HG03025 (cell line): Measurements from ENCODE around the gene TRAK1.

Experiments used
- ATAC-seq: cut with Tn5 transposase; IDR thresholded peaks from one replicate; pipeline ENCODE4 v1.9.1; 2021; ENCODE audit warnings: mild to moderate bottlenecking, moderate library complexity; ENCODE audit not compliant: unreplicated experiment, low FRiP score

TRAK1 gene

DNA sequence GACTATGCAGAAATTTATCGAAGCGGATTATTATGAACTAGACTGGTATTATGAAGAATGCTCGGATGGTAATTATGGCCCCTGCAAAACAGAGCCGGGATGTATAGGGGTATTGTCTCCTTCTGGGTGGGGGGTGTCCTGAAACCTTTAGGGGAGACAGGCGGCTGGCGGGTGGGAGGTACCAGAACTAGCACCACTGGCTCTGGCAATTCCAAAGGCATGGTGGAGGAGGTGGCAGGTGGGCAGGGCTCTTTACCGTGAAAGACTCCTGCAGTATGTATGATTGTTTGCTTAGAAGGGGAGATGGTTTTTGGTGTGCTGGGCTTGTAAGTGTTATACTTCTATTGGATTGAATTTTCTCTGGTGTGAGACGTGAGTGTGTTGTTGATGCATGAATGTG lies 58.4 kb downstream of the TRAK1 start:
- ATAC-seq, result no peak

DNA sequence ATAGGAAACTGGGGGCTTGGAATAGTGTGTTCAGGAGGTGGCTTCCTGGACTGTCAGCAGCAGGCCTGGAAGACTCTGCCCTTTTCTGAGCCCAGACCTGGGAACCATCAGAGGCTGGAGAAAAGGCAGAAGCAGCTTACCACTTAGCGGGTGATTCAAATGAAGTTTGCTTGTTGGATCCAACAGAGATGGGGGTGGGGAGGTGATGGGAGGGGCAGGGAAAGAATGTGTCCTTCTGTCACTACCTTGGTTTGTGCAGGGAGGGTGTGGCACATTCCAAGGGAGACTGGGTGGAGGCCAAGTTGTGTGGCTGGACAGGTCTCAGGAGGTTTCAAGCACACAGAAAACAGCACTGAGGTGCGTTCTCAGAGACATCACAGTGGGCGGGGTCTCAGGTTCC lies 58.8 kb downstream of the TRAK1 start:
- no peak for ATAC-seq

DNA sequence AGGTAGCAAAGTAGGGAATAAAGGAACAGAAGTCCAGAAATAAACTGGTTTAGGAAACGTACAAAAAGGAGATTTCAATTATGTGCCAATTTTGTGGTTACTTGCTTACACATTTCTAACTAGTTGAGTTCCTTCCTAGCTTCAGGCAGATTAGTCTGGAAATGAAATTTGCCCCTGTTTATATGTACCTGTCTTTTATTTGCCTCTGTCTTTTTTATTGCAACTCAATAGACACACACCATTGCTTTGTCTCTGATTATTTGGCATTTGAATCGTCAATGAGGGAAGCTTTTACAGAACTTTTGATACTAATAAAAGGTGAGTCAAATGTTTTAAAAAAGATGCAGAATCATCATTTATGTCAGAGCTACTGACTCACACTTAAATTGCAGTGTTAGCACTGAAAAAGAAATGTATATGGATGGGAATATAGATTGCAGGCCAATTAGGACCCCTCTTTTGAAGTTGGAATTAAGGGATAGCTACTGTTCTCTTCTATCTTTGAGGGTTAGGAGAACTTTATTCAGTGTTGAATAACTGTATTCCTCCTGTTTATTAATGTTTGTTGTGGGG lies 60.5 kb downstream of the TRAK1 start:
- no peak for ATAC-seq

DNA sequence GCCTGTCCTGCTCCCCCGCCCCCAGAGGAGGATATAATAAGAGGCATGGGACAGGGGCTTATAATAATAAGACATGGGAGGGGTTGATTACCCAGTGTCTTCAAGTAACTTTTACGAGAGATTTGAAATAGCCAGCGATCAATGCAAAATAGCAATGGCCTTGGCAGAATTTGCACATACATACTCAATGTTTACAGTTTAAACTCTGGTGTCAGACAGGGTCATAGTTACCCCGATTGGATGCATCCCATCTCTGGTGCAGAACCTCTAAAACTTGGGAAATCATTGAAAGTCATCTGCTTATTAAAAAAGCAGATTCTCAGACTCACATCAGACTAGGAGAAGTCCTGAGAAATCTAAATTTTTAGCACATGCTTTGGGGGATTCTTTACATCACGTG lies 61.0 kb downstream of the TRAK1 start:
- no peak for ATAC-seq

DNA sequence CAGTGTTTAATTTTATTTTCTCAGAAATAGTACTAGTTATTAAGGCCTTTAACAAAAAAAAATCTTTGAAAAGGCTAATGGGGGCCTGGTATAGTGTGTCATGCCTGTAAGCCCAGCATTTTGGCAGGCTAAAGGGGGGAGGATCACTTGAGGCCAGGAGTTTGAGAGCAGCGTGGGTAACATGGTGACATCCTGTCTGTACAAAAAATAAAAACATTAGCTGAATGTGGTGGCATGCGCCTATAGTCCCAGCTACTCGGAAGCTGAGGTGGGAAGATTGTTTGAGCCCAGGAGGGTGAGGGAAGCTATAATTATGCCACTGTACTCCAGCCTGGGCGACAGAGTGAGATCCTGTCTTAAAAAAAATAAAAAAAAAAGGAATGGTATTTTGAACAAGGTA lies 61.9 kb downstream of the TRAK1 start:
- no peak for ATAC-seq

DNA sequence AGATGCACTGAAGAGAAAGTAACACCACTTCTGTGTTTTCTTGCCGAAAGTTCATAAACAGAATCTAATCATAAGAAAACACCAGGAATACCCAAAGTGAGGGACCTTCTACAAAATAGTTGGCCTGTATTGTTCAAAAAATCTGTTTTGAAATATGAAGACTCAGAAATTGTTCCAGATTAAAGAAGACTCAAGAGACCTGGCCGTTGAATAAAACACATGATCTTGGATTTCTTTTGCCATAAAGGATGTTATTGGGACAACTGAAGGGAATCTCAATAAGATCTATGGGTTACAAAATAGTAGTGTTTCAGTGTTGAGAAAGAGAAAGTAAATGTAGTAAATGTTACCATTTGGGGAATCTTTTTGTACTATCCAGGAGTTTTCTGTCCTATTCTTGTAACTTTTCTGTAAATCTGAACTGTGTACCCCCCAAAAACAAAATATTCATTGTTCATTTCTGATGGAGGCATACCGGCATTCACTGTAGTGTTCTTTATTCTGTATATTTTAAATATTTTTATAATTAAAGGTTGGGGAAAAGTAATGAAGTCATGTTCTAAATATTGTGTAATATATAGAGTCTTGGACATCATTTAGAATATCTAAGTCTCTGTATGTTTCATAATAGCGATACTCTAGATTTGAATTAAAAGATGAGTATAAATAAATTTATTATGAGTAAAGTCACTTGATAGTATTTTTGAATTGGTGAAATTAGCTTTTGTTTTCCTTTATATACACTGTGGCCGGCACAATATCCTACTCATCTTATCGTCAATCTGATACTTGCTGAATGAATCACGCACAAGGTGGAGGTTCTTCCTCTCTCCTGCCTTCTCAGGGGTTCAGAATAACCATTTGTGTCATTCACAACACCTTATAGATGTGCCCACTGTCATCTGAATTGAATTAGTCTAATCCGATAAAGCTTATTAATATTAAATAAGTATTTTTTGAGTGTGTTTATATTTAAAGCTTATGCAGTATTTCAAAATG lies 66.7 kb downstream of the TRAK1 start:
- no peak for ATAC-seq

DNA sequence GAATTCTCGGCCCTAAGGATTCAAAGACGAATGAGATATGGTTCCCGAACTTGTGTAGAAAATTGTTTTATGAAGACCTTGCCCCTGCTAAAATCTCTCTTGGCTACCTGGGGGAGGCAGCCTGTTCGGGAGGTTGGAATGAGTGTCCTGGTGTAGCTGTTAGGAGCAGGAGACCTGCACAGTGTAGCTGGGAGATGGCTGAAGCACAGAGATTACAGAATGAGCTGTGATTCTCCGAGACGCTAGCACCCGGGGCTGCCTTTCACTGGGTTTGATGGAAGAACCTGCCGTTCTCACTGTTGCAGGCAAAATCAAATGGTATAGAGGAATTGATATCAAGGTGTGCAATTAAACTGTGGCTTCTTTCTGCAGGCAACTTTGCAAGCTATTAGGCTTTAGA lies 68.0 kb downstream of the TRAK1 start:
- ATAC-seq, result no peak

DNA sequence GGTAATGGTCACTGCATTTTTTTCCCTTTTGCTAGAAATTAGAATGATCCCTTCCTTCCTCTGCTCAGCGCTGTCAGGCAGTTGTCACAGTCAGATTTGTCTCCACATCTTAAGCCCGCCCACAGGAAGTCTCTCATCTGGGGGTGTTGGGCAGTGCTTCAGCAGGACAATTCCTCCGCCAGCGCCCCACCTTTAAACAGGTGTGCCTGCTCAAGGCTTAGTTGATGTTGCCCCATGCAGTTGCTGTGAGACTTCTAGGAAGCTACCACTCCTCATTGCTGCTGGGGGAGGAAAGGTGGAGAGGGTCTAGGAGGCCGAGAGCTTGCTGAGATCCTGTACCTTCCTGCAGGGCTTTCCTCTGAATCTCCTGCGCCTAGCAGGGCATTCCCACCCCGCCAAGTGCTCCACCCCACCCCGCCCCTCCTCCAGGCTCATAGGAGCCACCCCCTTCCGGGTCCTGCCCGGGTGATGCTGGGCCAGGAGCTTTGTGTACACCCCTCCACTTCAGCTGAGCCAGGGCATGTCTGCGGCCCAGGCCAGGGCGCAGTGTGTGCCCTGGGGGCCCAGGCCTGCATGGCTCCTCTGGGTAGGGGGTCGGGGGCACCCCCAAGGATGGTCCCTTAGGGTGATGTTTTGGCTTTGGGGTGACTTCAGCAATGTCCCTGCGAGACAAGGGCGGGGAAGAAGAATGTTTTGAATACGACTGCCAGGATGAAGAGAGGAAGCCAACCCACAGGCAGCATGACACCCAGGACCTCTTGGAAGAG lies 68.7 kb downstream of the TRAK1 start:
- no peak for ATAC-seq

DNA sequence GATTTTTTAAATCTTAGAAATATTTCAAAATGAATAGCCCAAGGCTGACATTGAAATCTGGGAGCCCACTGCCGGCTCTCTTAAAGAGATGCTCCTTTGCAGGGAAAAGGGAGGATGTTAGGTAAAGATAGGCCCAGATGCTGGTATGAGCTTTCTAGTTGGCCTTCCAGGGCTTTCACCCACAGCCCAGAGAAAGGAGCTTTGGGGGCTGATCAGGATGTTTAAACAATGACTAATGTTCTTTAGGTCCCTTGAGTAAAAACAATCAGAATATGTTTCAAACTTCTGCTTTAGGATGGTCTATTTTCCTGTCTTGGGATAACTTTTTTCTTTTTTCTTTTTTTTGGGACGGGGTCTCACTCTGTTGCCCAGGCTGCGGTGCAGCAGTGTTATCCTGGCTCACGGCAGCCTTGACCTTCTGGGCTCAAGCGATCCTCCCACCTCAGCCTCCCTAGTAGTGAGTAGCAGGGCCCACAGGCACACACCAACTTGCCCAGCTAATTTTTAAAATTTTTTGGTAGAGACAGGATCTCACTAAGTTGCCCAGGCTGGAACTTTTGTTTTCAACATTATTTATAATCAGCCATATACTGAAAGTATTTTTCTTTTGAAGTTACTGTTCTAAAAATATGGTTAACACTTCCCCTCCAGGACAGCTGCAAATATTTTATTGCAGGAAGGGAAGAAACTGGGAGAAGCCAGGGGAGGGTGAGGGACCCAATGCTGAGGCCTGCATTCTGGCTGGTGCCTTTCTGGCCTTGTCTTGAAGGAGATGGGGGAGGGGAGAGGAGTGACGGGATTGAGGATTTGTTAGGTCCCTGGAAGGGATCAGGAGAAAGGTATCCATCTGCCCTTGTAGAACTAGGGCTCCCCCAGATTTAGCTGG lies 70.1 kb downstream of the TRAK1 start:
- ATAC-seq, result no peak

DNA sequence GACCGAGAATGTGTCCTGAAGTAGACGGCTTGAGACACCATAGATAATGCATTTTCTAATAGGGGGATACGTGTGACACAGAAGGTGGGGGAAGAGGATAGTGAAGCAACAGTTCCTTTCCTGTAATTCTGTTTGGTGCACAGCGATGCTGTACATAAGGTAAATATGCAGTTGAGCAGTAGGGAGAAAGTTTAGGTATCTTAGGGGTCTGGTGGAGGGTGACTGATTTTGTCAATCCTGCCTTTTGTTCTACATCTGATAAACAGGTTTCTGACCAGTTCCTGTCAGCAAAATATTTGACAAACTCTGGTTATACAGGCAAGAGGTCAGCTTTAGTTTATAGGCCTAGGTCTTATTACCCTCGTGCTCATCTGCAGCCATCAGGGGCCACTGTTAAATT lies 71.3 kb downstream of the TRAK1 start:
- ATAC-seq, result no peak

DNA sequence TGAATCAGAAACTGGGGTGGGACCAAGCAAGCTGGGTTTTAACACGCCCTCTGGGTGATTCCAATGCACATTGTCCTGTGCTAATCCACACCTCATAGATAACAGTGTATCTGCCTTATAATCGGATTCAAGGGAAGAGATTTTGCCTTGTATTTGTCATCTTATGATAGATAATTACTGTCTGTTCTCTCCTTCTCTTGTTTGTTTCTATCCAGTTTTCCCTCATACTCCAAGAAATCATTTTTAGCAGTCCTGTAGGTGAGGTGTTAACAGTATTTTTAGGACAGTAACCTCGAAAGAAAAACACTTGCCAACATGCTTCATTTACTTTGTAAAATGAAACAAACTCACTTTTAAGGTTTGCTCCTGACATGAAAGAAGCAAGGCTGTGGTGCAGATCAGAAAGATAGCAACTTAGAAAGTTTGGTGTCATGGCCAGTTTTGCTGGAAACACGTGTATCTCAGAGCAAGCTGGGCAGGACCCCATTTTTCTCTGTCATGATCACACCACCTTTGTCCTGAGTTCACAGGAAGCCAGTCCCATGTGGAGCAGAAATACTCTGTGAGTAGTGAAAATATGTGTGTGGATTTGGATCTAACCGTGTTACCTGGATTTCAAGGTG lies 72.6 kb downstream of the TRAK1 start:
- ATAC-seq, result no peak

DNA sequence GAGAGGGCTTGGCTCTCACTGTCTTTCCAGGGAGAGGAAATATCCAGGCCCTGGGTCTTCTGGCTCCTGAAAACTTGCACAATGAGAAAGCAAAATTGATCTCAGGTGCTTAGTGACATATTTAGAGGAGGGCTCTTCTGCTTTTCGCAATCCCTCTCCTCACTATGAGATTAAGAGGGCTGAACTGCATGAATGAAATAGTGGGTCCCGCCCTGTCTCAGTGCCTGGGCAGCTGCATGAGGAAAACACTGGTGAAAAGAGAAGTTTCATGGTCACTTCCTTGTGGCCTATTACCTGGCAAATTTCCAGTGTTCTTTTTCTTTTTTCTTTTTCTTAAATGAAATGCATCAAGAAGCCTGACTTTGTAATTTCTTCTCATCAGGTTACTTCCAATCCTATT lies 73.5 kb downstream of the TRAK1 start:
- ATAC-seq, result no peak

DNA sequence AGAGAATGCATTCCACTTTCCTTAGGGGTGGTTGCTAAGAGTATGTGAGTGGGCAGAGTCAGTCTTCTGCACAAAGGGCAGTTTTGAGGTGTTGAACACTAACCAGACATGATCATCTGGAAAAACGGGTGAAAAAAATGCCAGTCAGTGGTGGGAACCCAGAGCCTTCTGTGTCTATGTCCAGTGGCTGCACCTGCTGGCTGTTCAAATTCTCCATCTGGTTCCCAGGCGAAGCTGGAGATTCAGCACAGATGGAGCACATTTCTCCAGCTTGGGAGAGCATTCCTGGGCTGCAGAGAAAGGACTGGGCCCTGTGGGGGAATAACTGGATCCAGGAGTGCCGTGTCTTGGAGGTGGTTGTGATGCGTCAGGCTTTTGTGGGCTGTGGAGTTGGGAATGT lies 74.1 kb downstream of the TRAK1 start:
- no peak for ATAC-seq

DNA sequence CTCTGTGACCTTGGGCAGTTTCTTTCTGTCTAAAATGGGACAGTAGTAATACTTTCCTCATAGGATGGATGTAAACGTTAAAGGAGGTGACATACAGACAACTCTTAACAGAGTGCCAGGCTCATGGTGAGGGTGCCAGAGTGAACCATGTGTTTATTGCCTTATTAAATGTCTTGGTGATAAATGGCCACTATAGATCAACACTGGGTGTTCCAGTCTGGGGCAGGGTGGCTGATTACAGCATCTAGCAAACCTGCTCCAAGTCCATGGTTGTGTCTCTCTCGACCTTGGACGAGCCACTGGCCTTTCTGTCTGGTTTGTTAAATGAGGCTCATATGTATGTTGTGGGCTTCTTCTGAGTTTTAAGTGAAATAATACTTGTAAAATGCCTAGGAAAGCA lies 75.1 kb downstream of the TRAK1 start:
- no peak for ATAC-seq

DNA sequence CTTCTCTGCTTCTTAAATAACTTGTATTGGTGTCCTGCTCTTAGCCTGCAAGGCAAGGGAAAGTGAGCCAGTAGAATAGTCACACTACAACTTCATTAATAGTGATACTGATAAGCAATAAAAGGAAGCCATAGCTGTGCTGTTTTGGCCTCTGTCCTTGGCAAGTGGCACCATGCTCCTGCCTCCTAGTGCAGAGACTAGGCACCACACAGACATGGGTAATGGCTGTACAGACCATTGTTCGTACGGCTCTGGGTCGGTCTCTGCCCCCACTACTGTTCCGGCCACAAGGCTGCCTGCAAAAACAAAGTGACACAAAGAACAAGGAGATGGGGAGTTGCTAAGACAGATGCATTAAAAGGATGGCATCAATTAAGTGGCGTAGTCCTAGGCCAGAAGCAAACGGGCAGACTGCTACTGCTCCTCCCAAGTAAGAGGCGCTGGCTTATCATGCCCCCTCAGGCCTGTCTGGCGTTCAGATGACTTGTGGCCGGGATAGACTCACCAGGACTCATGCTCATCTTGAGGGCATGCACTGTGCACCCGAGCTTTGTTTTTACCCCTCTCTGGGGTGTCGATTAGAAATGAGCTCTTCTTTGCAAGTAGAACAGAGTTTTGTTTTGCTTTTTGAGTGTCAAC lies 75.6 kb downstream of the TRAK1 start:
- no peak for ATAC-seq

DNA sequence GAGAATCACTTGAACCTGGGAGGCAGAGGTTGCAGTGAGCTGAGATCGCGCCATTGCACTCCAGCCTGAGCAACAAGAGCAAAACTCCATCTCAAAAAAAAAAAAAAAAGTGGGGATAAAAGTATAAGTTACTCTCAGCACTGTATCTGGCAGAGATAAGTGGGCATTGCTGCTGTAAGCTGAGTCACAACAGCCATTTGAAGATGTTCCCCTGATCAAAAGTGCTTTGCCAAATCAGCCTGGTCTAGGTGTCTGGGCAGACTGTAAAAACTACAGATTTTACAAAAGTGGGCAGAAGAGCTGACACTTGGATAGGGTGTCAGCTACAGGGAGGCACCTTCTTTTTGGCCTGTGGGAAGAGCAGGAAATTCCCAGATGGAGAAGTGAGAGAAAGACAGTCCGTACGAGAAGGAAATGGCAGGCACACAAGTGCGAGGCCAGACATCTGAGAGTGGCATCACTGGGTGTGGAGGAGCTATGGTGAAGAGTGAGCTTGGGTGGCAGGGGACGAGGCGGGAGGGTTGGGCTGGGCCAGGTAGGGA lies 78.5 kb downstream of the TRAK1 start:
- no peak for ATAC-seq

DNA sequence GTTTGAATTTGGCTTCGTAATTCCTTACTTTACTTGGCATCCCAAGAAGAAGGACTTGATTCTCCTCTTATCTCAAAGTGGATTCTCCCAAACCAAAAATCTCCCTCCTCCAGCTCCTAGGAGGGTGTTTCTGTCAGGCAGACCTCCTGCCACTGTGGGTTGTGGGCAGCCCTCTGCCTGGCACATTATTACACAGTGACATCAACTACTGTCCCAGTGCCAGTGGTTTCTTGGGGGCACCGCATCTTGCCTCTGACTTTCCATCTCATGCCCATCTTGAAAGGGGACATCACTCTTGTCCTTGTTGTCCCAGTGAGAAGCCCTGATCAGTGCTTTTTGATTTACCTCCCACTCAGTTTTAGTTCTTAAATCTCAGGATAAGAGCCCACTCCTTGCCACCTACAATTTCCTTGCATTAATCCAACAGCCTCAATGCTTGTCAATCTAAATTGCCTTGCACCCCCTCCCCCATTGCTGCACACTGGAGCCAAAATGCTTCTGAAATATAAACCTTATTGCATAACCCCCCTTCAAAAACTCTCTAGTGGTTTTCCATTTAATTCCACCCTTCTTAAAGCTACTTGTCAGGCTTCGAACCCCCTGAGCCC lies 81.0 kb downstream of the TRAK1 start:
- no peak for ATAC-seq

DNA sequence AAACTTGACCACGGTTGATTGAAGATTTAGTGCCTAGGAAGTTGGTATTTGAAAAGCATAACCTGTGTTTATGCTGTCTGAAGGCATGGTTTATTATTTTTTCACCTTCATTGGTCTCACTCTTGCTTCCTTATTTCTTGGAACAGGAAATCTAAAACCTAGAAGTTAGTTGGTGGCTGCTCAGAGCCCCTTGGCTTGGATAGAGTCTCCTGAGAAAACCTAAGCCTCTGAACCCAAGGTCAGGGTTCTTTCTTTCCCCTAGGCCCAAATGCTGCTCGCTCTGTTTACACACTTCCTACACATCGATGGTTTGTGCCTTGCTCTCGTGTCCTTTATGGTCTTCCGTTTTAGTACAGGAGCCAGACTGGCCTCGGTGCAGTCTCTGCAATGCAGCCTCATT lies 82.2 kb downstream of the TRAK1 start:
- no peak for ATAC-seq
